Osteocyte (in vitro differentiated cells): Measurements from ENCODE around the gene EMP3. TPM values are rescaled to one million over a fixed set of nuclear protein-coding genes. Genes with fewer than 3 reads are reported as not detected.

Experiments used
- DNase-seq: peaks from one replicate; pipeline ENCODE4 v3.0.0; 2021; ENCODE audit warnings: mixed read lengths; ENCODE audit not compliant: unreplicated experiment; ENCODE audit errors: extremely low spot score
- H3K27ac Mint-ChIP-seq: one replicate; pipeline ENCODE4 v1.8.0; 2021; ENCODE audit warnings: mild to moderate bottlenecking, mixed read lengths; ENCODE audit not compliant: unreplicated experiment
- H3K27me3 Mint-ChIP-seq: one replicate; pipeline ENCODE4 v1.8.0; 2021; ENCODE audit warnings: mixed read lengths; ENCODE audit not compliant: unreplicated experiment
- H3K36me3 Mint-ChIP-seq: one replicate; pipeline ENCODE4 v1.8.0; 2021; ENCODE audit warnings: mixed read lengths; ENCODE audit not compliant: unreplicated experiment
- H3K4me1 Mint-ChIP-seq: one replicate; pipeline ENCODE4 v1.8.0; 2021; ENCODE audit warnings: mixed read lengths; ENCODE audit not compliant: unreplicated experiment
- H3K4me3 Mint-ChIP-seq: one replicate; pipeline ENCODE4 v1.8.0; 2021; ENCODE audit warnings: mild to moderate bottlenecking, moderate library complexity, mixed read lengths; ENCODE audit not compliant: unreplicated experiment
- H3K9me3 Mint-ChIP-seq: one replicate; pipeline ENCODE4 v1.8.0; 2021; ENCODE audit warnings: mixed read lengths; ENCODE audit not compliant: unreplicated experiment
- CTCF ChIP-seq: fragments of 200-600 bp; sonication (generic); IDR thresholded peaks from 2 replicates; pipeline ENCODE4 v1.5.0; 2021; ENCODE audit warnings: antibody characterized with exemption, mild to moderate bottlenecking, moderate library complexity
- total RNA-seq: library from RNA; stranded (reverse); gene quantifications from 2 replicates; pipeline ENCODE4 v1.2.1, GENCODE V29; 2021

EMP3 gene
- total RNA-seq, 1 donor from 2014 or later = 201 TPM

- Mint-ChIP-seq H3K27me3 (no peaks in the 10 kb centered on the region), H3K9me3 (no peaks in the 10 kb centered on the region), H3K4me3 (no peak overlapping the region), H3K36me3 (no peaks in the 10 kb centered on the region), H3K4me1 (no peaks in the 10 kb centered on the region), H3K27ac (no peak overlapping the region)
- DNase-seq = no peak
- TF ChIP-seq CTCF = no peak
These were observed 15.6 kb downstream of the EMP3 start for GRCh38 chr19:48340995-48341394.

DNA sequence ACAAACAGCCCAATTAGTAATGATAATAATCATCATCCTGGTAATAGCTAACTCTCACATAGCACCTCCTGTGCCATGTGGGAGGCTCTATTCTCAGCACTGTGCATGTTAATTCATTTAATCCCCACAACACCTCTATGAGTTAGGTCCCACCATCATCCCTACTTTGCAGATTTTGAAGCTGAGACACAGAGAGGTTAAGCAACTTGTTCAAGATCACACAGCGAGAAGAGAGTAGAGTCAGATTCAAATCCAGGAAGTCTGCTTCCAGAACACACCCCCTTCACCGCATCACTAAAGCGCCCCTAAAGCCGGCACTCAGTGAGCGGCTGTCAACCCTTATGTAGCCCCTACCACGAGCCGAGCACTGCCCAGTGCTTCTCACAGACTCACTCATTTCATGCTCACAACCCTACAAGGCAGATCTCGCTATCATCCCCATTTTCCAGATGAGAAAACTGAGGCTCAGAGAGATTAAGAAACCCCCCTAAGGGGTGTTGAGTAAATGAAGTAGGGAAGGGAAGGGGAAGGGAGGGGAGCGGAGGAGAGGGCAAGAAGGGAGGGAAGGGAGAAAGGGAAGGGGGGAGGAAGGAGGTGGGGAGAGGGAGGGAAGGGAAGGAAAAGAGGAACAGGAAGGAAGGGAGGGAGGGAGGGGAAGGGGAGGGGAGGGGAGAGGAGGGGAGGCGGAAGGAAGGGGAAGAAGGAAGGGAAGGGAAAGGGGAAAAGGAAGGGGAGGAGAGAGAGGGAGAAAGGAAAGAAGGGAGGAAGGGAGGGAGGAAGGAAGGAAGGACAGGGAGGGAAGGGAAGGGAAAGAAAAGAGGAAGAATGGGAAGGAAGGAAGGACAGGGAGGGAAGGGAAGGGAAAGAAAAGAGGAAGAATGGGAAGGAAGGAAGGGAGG is 16.4 kb downstream of the EMP3 start:
- Mint-ChIP-seq H3K4me1 (no peaks in the 10 kb centered on the region), H3K27me3 (no peaks in the 10 kb centered on the region), H3K36me3 (no peaks in the 10 kb centered on the region), H3K9me3 (no peaks in the 10 kb centered on the region), H3K27ac (no peak overlapping the region), H3K4me3 (no peak overlapping the region)
- no peak for TF ChIP-seq CTCF
- no peak for DNase-seq

DNA sequence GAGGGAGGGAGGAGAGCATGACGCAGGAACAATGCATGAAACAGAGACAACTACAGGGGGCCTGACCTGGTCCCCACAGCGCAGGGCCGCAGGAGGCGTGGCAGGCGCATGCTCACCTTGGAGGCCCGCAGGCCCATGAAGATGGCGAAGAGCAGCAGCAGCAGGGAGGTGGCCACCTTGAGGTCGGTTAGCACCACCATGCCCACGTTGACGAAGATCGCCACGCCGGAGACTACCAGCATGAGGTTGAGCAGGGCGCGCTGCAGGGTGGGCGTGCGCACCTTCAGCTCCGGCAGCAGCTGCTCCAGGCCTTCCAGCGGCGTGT is 17.0 kb downstream of the EMP3 start:
- Mint-ChIP-seq H3K4me1 (no peaks in the 10 kb centered on the region), H3K9me3 (no peaks in the 10 kb centered on the region), H3K27ac (no peak overlapping the region), H3K27me3 (no peaks in the 10 kb centered on the region), H3K36me3 (no peaks in the 10 kb centered on the region), H3K4me3 (no peak overlapping the region)
- no peak for DNase-seq
- TF ChIP-seq CTCF = no peak

DNA sequence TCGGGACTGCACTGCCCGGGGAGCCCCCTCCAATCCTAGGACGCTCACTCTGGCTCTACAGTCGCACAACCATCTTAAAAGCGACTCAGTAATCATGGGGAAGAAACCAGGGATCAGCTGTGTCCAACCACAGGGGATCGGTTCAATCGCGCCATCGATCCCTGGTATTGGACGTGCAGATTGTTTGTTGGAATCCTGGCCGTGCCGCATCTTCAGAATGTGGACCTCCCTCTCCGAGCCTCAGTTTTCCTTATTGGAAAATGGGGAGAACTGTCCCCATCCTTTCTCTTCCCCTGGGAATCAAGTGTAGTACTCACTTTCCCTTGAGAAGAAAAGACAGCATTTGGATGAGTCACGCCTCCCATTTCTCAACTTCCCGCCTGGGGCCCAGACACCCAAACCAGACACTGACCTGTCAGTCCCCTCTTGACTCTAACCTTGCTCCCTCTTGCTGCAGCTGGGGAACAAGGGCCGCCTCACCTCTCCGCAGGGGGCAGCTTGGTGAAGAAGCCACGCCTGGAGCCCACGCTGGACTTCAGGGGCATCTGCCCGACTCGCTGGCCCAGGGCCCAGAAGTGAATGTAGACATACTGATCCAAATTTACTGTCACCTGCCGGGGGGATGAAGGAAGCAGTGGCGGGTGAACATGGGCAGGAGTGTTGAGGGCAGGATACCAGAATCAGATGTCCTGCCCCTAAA is 17.6 kb downstream of the EMP3 start:
- Mint-ChIP-seq H3K4me3 (no peak overlapping the region), H3K27ac (no peak overlapping the region), H3K36me3 (no peaks in the 10 kb centered on the region), H3K27me3 (no peaks in the 10 kb centered on the region), H3K4me1 (peaks cover 3% of the 10 kb centered on the region), H3K9me3 (no peaks in the 10 kb centered on the region)
- no peak for TF ChIP-seq CTCF
- DNase-seq = no peak

- H3K27me3 Mint-ChIP-seq = no peaks in the 10 kb centered on the region
- no peaks in the 10 kb centered on the region for H3K36me3 Mint-ChIP-seq
- peaks cover 8% of the 10 kb centered on the region for H3K4me1 Mint-ChIP-seq
- H3K4me3 Mint-ChIP-seq = no peak overlapping the region
- DNase-seq = no peak
- H3K27ac Mint-ChIP-seq = no peak overlapping the region
- H3K9me3 Mint-ChIP-seq = no peaks in the 10 kb centered on the region
- no peak for TF ChIP-seq CTCF
These were observed 19.5 kb downstream of the EMP3 start for GRCh38 chr19:48344892-48345291.
